Chondrocyte (in vitro differentiated cells): ENCODE measurements around the gene SHISAL2A. TPM values are rescaled to one million over a fixed set of nuclear protein-coding genes. Genes with fewer than 3 reads are reported as not detected.

ENCODE experiments used
- DNase-seq: peaks from one replicate; pipeline ENCODE4 v3.0.0; 2021; ENCODE audit warnings: mixed read lengths, low spot score
- H3K27ac Mint-ChIP-seq: one replicate; pipeline ENCODE4 v1.8.0; 2021; ENCODE audit warnings: mild to moderate bottlenecking, moderate library complexity, mixed read lengths; ENCODE audit not compliant: unreplicated experiment
- H3K27me3 Mint-ChIP-seq: 2 replicates; pipeline ENCODE4 v1.8.0; 2021; ENCODE audit warnings: low read depth, mixed read lengths
- H3K36me3 Mint-ChIP-seq: 2 replicates; pipeline ENCODE4 v1.8.0; 2021; ENCODE audit warnings: low read depth, mixed read lengths
- H3K4me1 Mint-ChIP-seq: 2 replicates; pipeline ENCODE4 v1.8.0; 2021; ENCODE audit warnings: low read depth, mild to moderate bottlenecking, mixed read lengths
- H3K4me3 Mint-ChIP-seq: one replicate; pipeline ENCODE4 v1.8.0; 2021; ENCODE audit warnings: mild to moderate bottlenecking, moderate library complexity, mixed read lengths; ENCODE audit not compliant: unreplicated experiment
- H3K9me3 Mint-ChIP-seq: 2 replicates; pipeline ENCODE4 v1.8.0; 2021; ENCODE audit warnings: low read depth, mixed read lengths
- total RNA-seq: library from RNA; stranded (reverse); gene quantifications from 3 replicates; pipeline ENCODE4 v1.2.1, GENCODE V29; 2021
- TF ChIP-seq, protein P1 (sequence below): fragments of 200-600 bp; sonication (generic); IDR thresholded peaks from 2 replicates; pipeline ENCODE4 v1.5.0; 2021; ENCODE audit warnings: antibody characterized with exemption, mild to moderate bottlenecking, moderate library complexity

The SHISAL2A gene
- total RNA-seq, 1 donor from 2014 or later = not detected

DNA sequence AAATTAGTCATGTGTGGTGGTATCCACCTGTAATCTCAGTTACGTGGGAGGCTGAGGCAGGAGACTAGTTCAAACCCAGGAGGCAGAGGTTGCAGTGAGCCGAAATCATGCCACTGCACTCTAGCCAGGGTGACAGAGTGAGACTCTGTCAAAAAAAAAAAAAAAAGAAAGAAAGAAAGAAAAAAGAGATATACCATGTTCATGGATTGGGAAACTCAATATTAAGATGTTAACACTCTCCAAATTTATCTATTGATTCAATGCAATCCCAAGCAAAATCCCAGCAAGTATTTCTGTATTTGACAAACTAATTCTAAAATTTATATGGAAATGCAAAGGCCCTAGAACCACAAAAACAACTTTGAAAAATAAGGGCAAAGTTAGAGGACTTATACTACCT lies 11.0 kb upstream of the SHISAL2A start:
- H3K4me1 Mint-ChIP-seq = no peaks in the 10 kb centered on the region
- H3K4me3 Mint-ChIP-seq = no peak overlapping the region
- no peaks in the 10 kb centered on the region for H3K27me3 Mint-ChIP-seq
- TF ChIP-seq, protein P1, sequence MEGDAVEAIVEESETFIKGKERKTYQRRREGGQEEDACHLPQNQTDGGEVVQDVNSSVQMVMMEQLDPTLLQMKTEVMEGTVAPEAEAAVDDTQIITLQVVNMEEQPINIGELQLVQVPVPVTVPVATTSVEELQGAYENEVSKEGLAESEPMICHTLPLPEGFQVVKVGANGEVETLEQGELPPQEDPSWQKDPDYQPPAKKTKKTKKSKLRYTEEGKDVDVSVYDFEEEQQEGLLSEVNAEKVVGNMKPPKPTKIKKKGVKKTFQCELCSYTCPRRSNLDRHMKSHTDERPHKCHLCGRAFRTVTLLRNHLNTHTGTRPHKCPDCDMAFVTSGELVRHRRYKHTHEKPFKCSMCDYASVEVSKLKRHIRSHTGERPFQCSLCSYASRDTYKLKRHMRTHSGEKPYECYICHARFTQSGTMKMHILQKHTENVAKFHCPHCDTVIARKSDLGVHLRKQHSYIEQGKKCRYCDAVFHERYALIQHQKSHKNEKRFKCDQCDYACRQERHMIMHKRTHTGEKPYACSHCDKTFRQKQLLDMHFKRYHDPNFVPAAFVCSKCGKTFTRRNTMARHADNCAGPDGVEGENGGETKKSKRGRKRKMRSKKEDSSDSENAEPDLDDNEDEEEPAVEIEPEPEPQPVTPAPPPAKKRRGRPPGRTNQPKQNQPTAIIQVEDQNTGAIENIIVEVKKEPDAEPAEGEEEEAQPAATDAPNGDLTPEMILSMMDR = no peak
- H3K36me3 Mint-ChIP-seq = peaks cover 9% of the 10 kb centered on the region
- peaks cover 11% of the 10 kb centered on the region for H3K9me3 Mint-ChIP-seq
- no peak for DNase-seq
- H3K27ac Mint-ChIP-seq = no peak overlapping the region

DNA sequence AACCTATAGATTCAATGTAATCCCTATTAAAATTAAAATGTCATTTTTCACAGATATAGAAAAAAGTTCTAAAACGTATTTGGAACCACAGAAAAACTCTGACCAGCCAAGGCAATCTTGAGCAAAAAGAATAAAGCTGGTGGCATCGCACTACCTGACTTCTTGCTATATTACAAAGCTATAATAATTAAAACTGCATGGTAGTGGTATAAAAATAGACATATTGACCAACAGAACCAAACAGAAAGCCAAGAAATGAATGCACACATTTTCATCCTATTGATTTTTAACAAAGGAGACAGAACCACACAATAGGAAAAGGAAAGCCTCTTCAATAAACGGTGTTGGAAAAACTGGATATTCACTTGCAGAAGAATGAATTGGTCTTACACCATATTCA lies 9.2 kb upstream of the SHISAL2A start:
- Mint-ChIP-seq H3K36me3 (peaks cover 9% of the 10 kb centered on the region), H3K4me1 (no peaks in the 10 kb centered on the region), H3K27ac (no peak overlapping the region), H3K27me3 (no peaks in the 10 kb centered on the region), H3K9me3 (peaks cover 11% of the 10 kb centered on the region), H3K4me3 (no peak overlapping the region)
- no peak for DNase-seq
- TF ChIP-seq, protein P1 = no peak

DNA sequence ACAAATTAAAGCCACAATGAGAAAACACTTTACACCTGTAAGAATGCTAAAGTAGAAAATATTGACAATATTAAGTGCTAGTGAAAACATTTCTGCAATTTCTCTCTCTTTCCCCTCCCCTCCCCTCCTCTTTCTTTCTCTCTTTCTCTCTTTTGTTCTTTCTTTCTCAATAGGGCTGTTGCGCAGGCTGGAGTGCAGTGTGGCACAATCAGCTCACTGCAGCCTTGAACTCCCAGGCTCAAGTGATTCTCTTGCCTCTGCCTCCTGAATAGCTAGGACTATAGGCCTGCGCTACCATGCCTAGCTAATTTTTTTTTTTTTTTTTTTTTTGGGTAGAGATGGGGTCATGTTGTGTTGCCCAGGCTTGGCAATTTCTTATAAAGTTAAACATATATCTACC lies 5.9 kb upstream of the SHISAL2A start:
- TF ChIP-seq, protein P1 = no peak
- Mint-ChIP-seq H3K27me3 (peaks cover 4% of the 10 kb centered on the region), H3K9me3 (peaks cover 3% of the 10 kb centered on the region), H3K4me1 (no peaks in the 10 kb centered on the region), H3K27ac (no peak overlapping the region), H3K4me3 (no peak overlapping the region), H3K36me3 (peaks cover 2% of the 10 kb centered on the region)
- no peak for DNase-seq

DNA sequence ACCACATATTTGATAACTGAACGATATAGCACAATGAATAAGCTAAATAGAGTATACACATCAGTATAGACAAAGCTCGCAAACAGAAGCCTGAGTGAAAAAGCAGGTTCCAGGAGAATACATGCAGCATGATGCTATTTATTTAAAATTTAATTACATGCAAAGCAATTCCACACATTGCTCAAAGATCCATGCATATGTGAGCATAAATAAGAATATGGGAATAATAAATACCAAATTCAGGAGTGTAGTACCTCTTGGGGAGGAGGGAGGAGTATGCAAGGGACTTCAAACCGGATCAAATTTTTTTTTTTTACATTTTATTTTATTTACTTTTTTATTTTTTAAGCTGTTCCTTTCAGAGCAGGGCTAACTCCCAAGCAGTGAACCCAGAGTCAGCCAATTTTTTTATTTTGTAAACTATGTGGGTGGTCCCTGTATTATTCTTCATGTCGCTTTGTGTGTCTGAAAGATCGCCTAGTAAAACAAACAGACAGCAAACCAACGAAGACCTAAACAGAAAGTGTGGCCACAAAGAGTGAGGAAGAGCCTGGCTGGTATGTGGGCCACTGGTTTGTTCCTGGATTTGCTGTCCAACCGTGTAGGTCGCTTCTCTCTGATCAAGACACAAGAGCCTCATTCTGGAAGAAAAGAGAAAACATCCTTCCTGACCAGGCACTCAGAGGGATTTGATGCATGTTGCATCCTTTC lies 4.2 kb upstream of the SHISAL2A start:
- no peak for DNase-seq
- H3K4me3 Mint-ChIP-seq = no peak overlapping the region

DNA sequence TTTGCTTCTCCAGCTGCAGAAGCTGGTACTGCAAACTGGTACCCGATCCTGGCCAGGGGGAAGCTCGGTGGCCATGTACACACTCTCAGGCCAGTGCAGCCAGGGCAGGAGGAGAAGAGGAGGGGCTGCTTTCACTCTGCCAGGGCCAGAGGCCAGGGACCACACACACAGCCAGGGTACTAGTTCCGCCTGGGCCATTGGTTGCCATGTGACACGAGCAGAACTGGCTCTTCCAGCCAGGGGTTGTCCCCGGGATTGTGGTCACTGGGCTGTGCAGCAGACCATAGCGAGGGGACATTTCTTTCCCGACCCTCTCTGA lies 3.7 kb upstream of the SHISAL2A start:
- Mint-ChIP-seq H3K27me3 (peaks cover 18% of the 10 kb centered on the region), H3K9me3 (no peaks in the 10 kb centered on the region), H3K4me3 (no peak overlapping the region), H3K36me3 (no peaks in the 10 kb centered on the region), H3K27ac (no peak overlapping the region), H3K4me1 (peaks cover 6% of the 10 kb centered on the region)
- TF ChIP-seq, protein P1 = no peak
- DNase-seq = no peak

More for the DNA sequence above, 4.2 kb upstream of the SHISAL2A start:
- H3K4me1 Mint-ChIP-seq = peaks cover 4% of the 10 kb centered on the region
- H3K9me3 Mint-ChIP-seq = peaks cover 2% of the 10 kb centered on the region
- no peak overlapping the region for H3K27ac Mint-ChIP-seq
- TF ChIP-seq, protein P1 = no peak
- H3K36me3 Mint-ChIP-seq = no peaks in the 10 kb centered on the region
- peaks cover 13% of the 10 kb centered on the region for H3K27me3 Mint-ChIP-seq
